Renal cortex interstitium (tissue), 11 donors: ENCODE measurements around the gene CALHM5. TPM values are rescaled to one million over a fixed set of nuclear protein-coding genes. Genes with fewer than 3 reads are reported as not detected.

Experiments
- DNase-seq, 11 donors: peaks; one replicate each; pipeline ENCODE4 v3.0.0-alpha.2; 2013; ENCODE audit warnings: low read depth in 9 of 11, low spot score in 4 of 11; ENCODE audit errors: extremely low read depth in 1 of 11
- polyA plus RNA-seq, 3 donors: library from polyadenylated mRNA; unstranded; fragments of 120-200 nt; gene quantifications; one replicate each; pipeline ENCODE4 v1.2.1, GENCODE V29; 2013; ENCODE audit not compliant: insufficient read length in 3 of 3

Gene CALHM5
- polyA plus RNA-seq, 3 donors = 2.3 to 3.4 (median 2.4) TPM

- peak in 3 of 11 donors; percentile 38 to 53 (median 38) for DNase-seq
These were observed 20.5 kb downstream of the CALHM5 start for GRCh38 chr6:116531675-116532570.

- no peak for DNase-seq
These were observed 22.0 kb downstream of the CALHM5 start for GRCh38 chr6:116533233-116533957.

- DNase-seq = no peak
These were observed 23.7 kb downstream of the CALHM5 start for GRCh38 chr6:116535109-116535508.

GRCh38 chr6:116536216-116536621 is 24.8 kb downstream of the CALHM5 start:
- DNase-seq = peak in 2 of 11 donors; percentile 38 to 43

- DNase-seq = no peak
These were observed 31.0 kb downstream of the CALHM5 start for GRCh38 chr6:116542426-116542825.

GRCh38 chr6:116543149-116543548 is 31.7 kb downstream of the CALHM5 start:
- DNase-seq = no peak

- DNase-seq = no peak
These were observed 34.2 kb downstream of the CALHM5 start, which contains the start of gene TRAPPC3L for GRCh38 chr6:116545651-116546050. Gene TRAPPC3L (minus strand): TSS chr6:116545684. CDS start chr6:116545514, 170 bp downstream.

- no peak for DNase-seq
These were observed 35.9 kb downstream of the CALHM5 start for GRCh38 chr6:116547358-116547757.

- DNase-seq = no peak
These were observed 39.4 kb downstream of the CALHM5 start for GRCh38 chr6:116550796-116551195.

- no peak for DNase-seq
These were observed 42.0 kb downstream of the CALHM5 start, which contains the start of gene CALHM4 for GRCh38 chr6:116553451-116553850. Gene CALHM4 (plus strand): TSS chr6:116553751. CDS start chr6:116553794, 43 bp downstream.

- no peak for DNase-seq
These were observed 44.6 kb downstream of the CALHM5 start for GRCh38 chr6:116556065-116556464.

- no peak for DNase-seq
These were observed 45.5 kb downstream of the CALHM5 start for GRCh38 chr6:116556814-116557415.

GRCh38 chr6:116557893-116558292 is 46.5 kb downstream of the CALHM5 start:
- peak in 3 of 11 donors; percentile 39 to 46 (median 40) for DNase-seq

GRCh38 chr6:116560130-116560529 is 48.7 kb downstream of the CALHM5 start:
- DNase-seq = no peak

GRCh38 chr6:116561377-116562018 is 50.1 kb downstream of the CALHM5 start:
- DNase-seq = peak in 9 of 11 donors; percentile 49 to 78 (median 65)

- DNase-seq = no peak
These were observed 50.6 kb downstream of the CALHM5 start for GRCh38 chr6:116562019-116562403.

- DNase-seq = no peak
These were observed 51.2 kb downstream of the CALHM5 start for GRCh38 chr6:116562614-116563013.

- no peak for DNase-seq
These were observed 52.4 kb downstream of the CALHM5 start for GRCh38 chr6:116563830-116564229.

- DNase-seq = no peak
These were observed 52.9 kb downstream of the CALHM5 start for GRCh38 chr6:116564311-116564710.
